Hepatic stellate cell (primary cell): ENCODE measurements around the gene PIH1D1.
A peak's percentile ranks its signal among the peaks of the same experiment; 100 is the strongest.

Experiments used
- DNase-seq: peaks from one replicate; pipeline ENCODE4 v3.0.0; 2011; ENCODE audit warnings: low spot score

The PIH1D1 gene

GRCh38 chr19:49419173-49419572, 32.4 kb downstream of the PIH1D1 start:
- no peak for DNase-seq

- no peak for DNase-seq
Observed at GRCh38 chr19:49418511-49418910, 33.1 kb downstream of the PIH1D1 start.

GRCh38 chr19:49417088-49417487, 34.5 kb downstream of the PIH1D1 start:
- DNase-seq = no peak

- DNase-seq = no peak
Observed at GRCh38 chr19:49415810-49416200, 35.8 kb downstream of the PIH1D1 start.

- DNase-seq = peak; percentile 44
Observed at GRCh38 chr19:49415102-49415809, 36.4 kb downstream of the PIH1D1 start.

GRCh38 chr19:49414256-49414655, 37.4 kb downstream of the PIH1D1 start:
- no peak for DNase-seq

GRCh38 chr19:49413348-49413747, 38.3 kb downstream of the PIH1D1 start:
- no peak for DNase-seq

- no peak for DNase-seq
Observed at GRCh38 chr19:49411681-49412326, 39.8 kb downstream of the PIH1D1 start.

GRCh38 chr19:49409441-49410029, 42.1 kb downstream of the PIH1D1 start:
- no peak for DNase-seq

- no peak for DNase-seq
Observed at GRCh38 chr19:49408816-49409440, 42.7 kb downstream of the PIH1D1 start.

GRCh38 chr19:49407482-49408015, 44.1 kb downstream of the PIH1D1 start:
- DNase-seq = no peak

GRCh38 chr19:49407079-49407478, 44.5 kb downstream of the PIH1D1 start:
- DNase-seq = no peak

GRCh38 chr19:49403404-49404187, 48.0 kb downstream of the PIH1D1 start:
- DNase-seq = no peak

GRCh38 chr19:49400029-49400428, 51.6 kb downstream of the PIH1D1 start:
- DNase-seq = no peak

GRCh38 chr19:49398931-49399330, 52.7 kb downstream of the PIH1D1 start:
- no peak for DNase-seq

- DNase-seq = no peak
Observed at GRCh38 chr19:49398001-49398615, 53.5 kb downstream of the PIH1D1 start.

- DNase-seq = no peak
Observed at GRCh38 chr19:49396738-49397505, 54.7 kb downstream of the PIH1D1 start.
